Mesenchymal stem cell (in vitro differentiated cells and primary cell): ENCODE results near the gene RIN3.

Experiments used
- DNase-seq: peaks from one replicate; pipeline ENCODE4 v3.0.0-alpha.2; 2013
- H2AFZ ChIP-seq: one replicate; pipeline ENCODE4 v1.6.1; 2013; ENCODE audit warnings: low read depth, mild to moderate bottlenecking, control low read depth, inconsistent platforms, low read length, moderate library complexity
- H2AK5ac ChIP-seq: 2 replicates; pipeline ENCODE4 v1.6.1; 2013; ENCODE audit warnings: low read length, moderate library complexity, mild to moderate bottlenecking, inconsistent platforms; ENCODE audit not compliant: severe bottlenecking
- H2BK120ac ChIP-seq: one replicate; pipeline ENCODE4 v1.6.1; 2013; ENCODE audit warnings: low read depth, mild to moderate bottlenecking, inconsistent platforms, low read length, moderate library complexity
- H2BK12ac ChIP-seq, 2 experiments: one replicate each; pipeline ENCODE4 v1.6.1; 2013; ENCODE audit warnings: inconsistent platforms in 2 of 2, low read length in 2 of 2, mild to moderate bottlenecking in 2 of 2, moderate library complexity in 2 of 2, control low read depth in 1 of 2
- H2BK15ac ChIP-seq: one replicate; pipeline ENCODE4 v1.6.1; 2013; ENCODE audit warnings: mild to moderate bottlenecking, low read depth, inconsistent platforms; ENCODE audit not compliant: poor library complexity, severe bottlenecking
- H2BK5ac ChIP-seq: 2 replicates; pipeline ENCODE4 v1.6.1; 2013; ENCODE audit warnings: low read depth, mild to moderate bottlenecking, low read length, control low read depth, inconsistent platforms; ENCODE audit not compliant: poor library complexity, severe bottlenecking
- H3K14ac ChIP-seq, 2 experiments: one replicate each; pipeline ENCODE4 v1.6.1; 2013; ENCODE audit warnings: inconsistent platforms in 2 of 2, low read length in 2 of 2, control low read depth in 1 of 2, mild to moderate bottlenecking in 1 of 2, moderate library complexity in 1 of 2
- H3K18ac ChIP-seq, 2 experiments: one replicate each; pipeline ENCODE4 v1.6.1; 2013; ENCODE audit warnings: inconsistent platforms in 2 of 2, low read length in 2 of 2, control low read depth in 1 of 2, low read depth in 1 of 2, mild to moderate bottlenecking in 1 of 2
- H3K23ac ChIP-seq, 2 experiments: one replicate each; pipeline ENCODE4 v1.6.1; 2013; ENCODE audit warnings: inconsistent platforms in 2 of 2, low read length in 2 of 2, mild to moderate bottlenecking in 2 of 2, moderate library complexity in 2 of 2, control low read depth in 1 of 2
- H3K27ac ChIP-seq: 2 replicates; pipeline ENCODE4 v1.5.1; 2013; ENCODE audit warnings: mild to moderate bottlenecking, moderate library complexity, low read length, control low read depth, inconsistent platforms; ENCODE audit not compliant: poor library complexity, severe bottlenecking
- H3K27me3 ChIP-seq, 2 experiments: 2 replicates each; pipeline versions ENCODE4 v1.6.1 to v1.7.0; 2013; ENCODE audit warnings: low read length in 2 of 2, mild to moderate bottlenecking in 2 of 2, moderate library complexity in 2 of 2, control low read depth in 1 of 2, inconsistent platforms in 1 of 2; ENCODE audit not compliant: control insufficient read depth in 1 of 2, insufficient read depth in 1 of 2
- H3K36me3 ChIP-seq, 2 experiments: 2 replicates each; pipeline versions ENCODE4 v1.6.1 to v1.7.0; 2013; ENCODE audit warnings: low read length in 2 of 2, control low read depth in 1 of 2, inconsistent platforms in 1 of 2, low read depth in 1 of 2, mild to moderate bottlenecking in 1 of 2; ENCODE audit not compliant: insufficient read depth in 2 of 2, control insufficient read depth in 1 of 2
- H3K4ac ChIP-seq, 2 experiments: one replicate each; pipeline ENCODE4 v1.6.1; 2013; ENCODE audit warnings: inconsistent platforms in 2 of 2, low read length in 2 of 2, mild to moderate bottlenecking in 2 of 2, moderate library complexity in 2 of 2, control low read depth in 1 of 2, low read depth in 1 of 2
- H3K4me1 ChIP-seq: 2 replicates; pipeline ENCODE4 v1.6.1; 2013; ENCODE audit warnings: low read depth, low read length, control low read depth; ENCODE audit not compliant: control insufficient read depth, insufficient read depth
- H3K4me2 ChIP-seq: 2 replicates; pipeline ENCODE4 v1.6.1; 2013; ENCODE audit warnings: low read length, mild to moderate bottlenecking, inconsistent platforms; ENCODE audit not compliant: poor library complexity, severe bottlenecking
- H3K4me3 ChIP-seq, 2 experiments: 2 replicates each; pipeline versions ENCODE4 v1.5.1 to v1.7.0; 2013; ENCODE audit warnings: low read length in 2 of 2, mild to moderate bottlenecking in 2 of 2, control low read depth in 1 of 2, low read depth in 1 of 2; ENCODE audit not compliant: insufficient read depth in 1 of 2
- H3K79me1 ChIP-seq: replicated peaks from 2 replicates; pipeline ENCODE4 v1.6.1; 2013; ENCODE audit warnings: mild to moderate bottlenecking, control low read depth, low read length, inconsistent platforms; ENCODE audit not compliant: poor library complexity, severe bottlenecking
- H3K9ac ChIP-seq: 2 replicates; pipeline ENCODE4 v1.7.0; 2013; ENCODE audit warnings: mild to moderate bottlenecking, low read length, moderate library complexity
- H3K9me3 ChIP-seq: 2 replicates; pipeline ENCODE4 v1.7.0; 2013; ENCODE audit warnings: mild to moderate bottlenecking, low read length; ENCODE audit not compliant: control insufficient read depth
- H4K8ac ChIP-seq: one replicate; pipeline ENCODE4 v1.6.1; 2013; ENCODE audit warnings: inconsistent platforms, mild to moderate bottlenecking, low read length, moderate library complexity
- H4K91ac ChIP-seq: one replicate; pipeline ENCODE4 v1.6.1; 2013; ENCODE audit warnings: mild to moderate bottlenecking, low read length, inconsistent platforms
- WGBS: methylation state at CpG from one replicate; pipeline ENCODE4 v1.1.7; 2013; ENCODE audit warnings: mixed read lengths; 5-methylcytosine and 5-hydroxymethylcytosine counted together

RIN3 gene

DNA sequence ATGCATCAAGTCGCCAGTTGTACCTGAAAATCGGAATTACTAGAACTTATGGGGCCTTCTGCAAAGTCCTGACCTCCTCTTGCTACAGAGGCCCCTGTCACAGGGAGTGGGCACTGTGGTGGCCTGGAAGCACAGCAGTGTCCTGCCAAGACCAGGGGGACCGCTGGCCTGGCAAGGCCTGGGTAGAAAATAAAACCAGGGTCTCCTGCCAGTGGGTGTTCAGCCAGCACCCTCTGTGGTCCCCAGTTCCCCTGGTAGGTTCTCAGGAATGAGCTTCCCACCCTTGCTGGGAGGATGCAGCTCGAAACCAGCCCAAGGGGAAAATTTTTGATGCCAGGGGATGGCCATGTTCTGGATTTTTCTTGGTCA is 43.9 kb downstream of the RIN3 start:
- no peak overlapping the region for H4K91ac ChIP-seq
- no peak overlapping the region for H2AFZ ChIP-seq
- H3K79me1 ChIP-seq, result peaks cover 38% of the 10 kb centered on the region
- H3K23ac ChIP-seq, result no peak overlapping the region
- no peak overlapping the region for H3K9ac ChIP-seq
- H2AK5ac ChIP-seq, result no peak overlapping the region
- no peaks in the 10 kb centered on the region for H3K27me3 ChIP-seq
- H2BK5ac ChIP-seq, result no peak overlapping the region
- H3K18ac ChIP-seq, result no peak overlapping the region
- no peak overlapping the region for H3K14ac ChIP-seq
- no peak overlapping the region for H2BK120ac ChIP-seq
- H3K4me3 ChIP-seq, result no peak overlapping the region
- H3K4ac ChIP-seq, result no peak overlapping the region
- H3K9me3 ChIP-seq, result no peaks in the 10 kb centered on the region
- no peak overlapping the region for H3K27ac ChIP-seq
- H3K4me2 ChIP-seq, result no peak overlapping the region
- DNase-seq, result no peak
- H3K36me3 ChIP-seq, result peaks cover 42 to 62% of the 10 kb centered on the region in 2 experiments
- H2BK12ac ChIP-seq, result no peak overlapping the region
- no peak overlapping the region for H4K8ac ChIP-seq
- WGBS, result 97% methylated on average over 4 of the region's 4 CpGs
- no peak overlapping the region for H2BK15ac ChIP-seq
- peaks cover 14% of the 10 kb centered on the region for H3K4me1 ChIP-seq

DNA sequence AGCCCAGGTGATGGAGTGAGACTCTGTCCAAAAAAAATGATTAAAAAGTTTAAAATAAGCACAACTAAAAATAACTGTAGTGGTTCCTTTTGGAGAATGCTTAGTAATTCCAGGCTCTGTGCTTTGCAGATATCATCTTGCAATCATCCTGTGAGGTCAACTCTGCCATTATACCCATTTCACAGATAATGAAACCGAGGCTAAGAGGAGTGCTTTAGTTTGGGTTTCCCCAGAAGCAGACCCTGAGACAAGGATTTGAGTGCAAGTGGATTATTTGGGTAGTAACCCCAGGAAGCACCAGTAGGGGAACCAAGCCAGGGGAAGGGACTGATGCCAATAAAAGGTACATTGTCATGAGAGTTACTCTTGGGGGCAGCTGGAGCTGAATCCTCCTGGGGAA is 44.7 kb downstream of the RIN3 start:
- no peak overlapping the region for H2BK5ac ChIP-seq
- no peak overlapping the region for H3K23ac ChIP-seq
- no peak for DNase-seq
- H2BK15ac ChIP-seq, result no peak overlapping the region
- H2BK120ac ChIP-seq, result no peak overlapping the region
- peaks cover 11% of the 10 kb centered on the region for H3K4me1 ChIP-seq
- no peak overlapping the region for H2AK5ac ChIP-seq
- no peaks in the 10 kb centered on the region for H3K27me3 ChIP-seq
- no peak overlapping the region for H3K4me3 ChIP-seq
- H3K14ac ChIP-seq, result no peak overlapping the region
- H3K79me1 ChIP-seq, result peaks cover 39% of the 10 kb centered on the region
- no peaks in the 10 kb centered on the region for H3K9me3 ChIP-seq
- H3K4me2 ChIP-seq, result no peak overlapping the region
- H2AFZ ChIP-seq, result no peak overlapping the region
- no peak overlapping the region for H2BK12ac ChIP-seq
- H3K18ac ChIP-seq, result no peak overlapping the region
- no peak overlapping the region for H3K9ac ChIP-seq
- 72% methylated on average over 1 of the region's 1 CpG for WGBS
- H4K8ac ChIP-seq, result no peak overlapping the region
- no peak overlapping the region for H4K91ac ChIP-seq
- H3K27ac ChIP-seq, result no peak overlapping the region
- H3K36me3 ChIP-seq, result peaks cover 42 to 62% of the 10 kb centered on the region in 2 experiments
- H3K4ac ChIP-seq, result no peak overlapping the region

DNA sequence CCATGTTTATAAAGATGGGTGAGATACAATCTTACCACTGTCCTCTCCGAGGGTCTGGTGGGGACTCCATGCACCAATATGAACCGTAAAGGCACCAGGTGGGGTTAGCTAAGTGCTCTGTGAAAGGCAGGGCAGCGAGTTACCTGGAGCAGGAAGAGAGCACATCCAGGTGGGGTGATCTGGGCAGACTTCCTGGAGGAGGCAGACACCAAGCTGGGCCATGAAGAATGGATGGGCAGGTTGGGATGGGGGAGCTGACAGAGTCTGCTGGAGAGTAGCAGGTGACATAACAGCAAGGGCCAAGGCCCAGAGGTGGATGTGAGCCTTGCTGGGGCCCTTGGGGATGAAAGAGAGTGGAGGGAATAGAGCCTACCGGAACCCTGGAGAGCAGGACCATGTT is 45.9 kb downstream of the RIN3 start:
- Histone ChIP-seq H3K9me3 (no peaks in the 10 kb centered on the region), H3K14ac (no peak overlapping the region), H3K27me3 (no peaks in the 10 kb centered on the region), H2BK12ac (no peak overlapping the region), H3K36me3 (peaks cover 43 to 65% of the 10 kb centered on the region in 2 experiments), H4K8ac (no peak overlapping the region), H3K23ac (no peak overlapping the region), H3K4me3 (no peak overlapping the region), H2AK5ac (no peak overlapping the region), H3K4me2 (no peak overlapping the region), H2BK5ac (no peak overlapping the region), H2BK120ac (no peak overlapping the region), H3K4ac (no peak overlapping the region), H3K79me1 (peaks cover 34% of the 10 kb centered on the region), H3K18ac (no peak overlapping the region), H2BK15ac (no peak overlapping the region), H2AFZ (no peak overlapping the region), H3K9ac (no peak overlapping the region), H3K4me1 (peaks cover 3% of the 10 kb centered on the region), H4K91ac (no peak overlapping the region), H3K27ac (no peak overlapping the region)
- no peak for DNase-seq
- WGBS, result 96% methylated on average over 4 of the region's 4 CpGs

DNA sequence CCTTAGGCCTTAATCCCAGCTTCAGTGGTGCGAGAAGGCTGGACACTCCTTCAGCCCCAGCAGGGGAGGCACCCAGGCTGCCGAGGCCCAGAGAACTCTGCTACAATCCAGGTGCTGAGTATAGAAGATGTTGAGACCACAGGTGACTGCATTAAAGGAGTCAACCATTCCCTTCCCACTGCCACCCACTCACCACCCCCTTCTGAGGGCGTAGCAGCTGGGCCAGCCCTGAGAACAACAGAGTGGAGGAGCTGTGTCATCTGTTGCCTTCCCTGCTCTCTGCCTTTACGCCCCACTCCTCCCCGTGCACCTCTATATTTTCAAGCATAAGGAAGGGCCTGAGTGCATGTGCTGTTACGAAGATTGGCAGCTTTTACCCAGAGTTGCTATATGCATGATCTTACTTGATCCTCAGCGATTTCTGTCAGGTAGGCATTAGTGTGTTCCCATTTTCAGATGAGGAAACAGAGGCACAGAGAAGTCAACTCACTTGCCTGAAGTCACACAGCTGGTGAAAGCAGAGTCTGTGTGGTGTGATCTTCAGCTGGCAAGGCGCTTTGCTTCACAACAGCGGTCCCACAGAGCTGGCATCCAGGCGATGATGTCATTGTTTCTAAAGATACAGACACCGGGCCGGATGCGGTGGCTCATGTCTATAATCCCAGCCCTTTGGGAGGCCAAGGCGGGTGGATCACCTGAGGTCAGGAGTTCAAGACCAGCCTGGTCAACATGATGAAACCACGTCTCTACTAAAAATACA is 46.7 kb downstream of the RIN3 start:
- Histone ChIP-seq H3K4me3 (no peak overlapping the region), H3K4me2 (no peak overlapping the region), H2BK120ac (no peak overlapping the region), H3K23ac (no peak overlapping the region), H2BK15ac (no peak overlapping the region), H4K8ac (no peak overlapping the region), H3K9ac (no peak overlapping the region), H3K27me3 (no peaks in the 10 kb centered on the region), H3K36me3 (peaks cover 49 to 72% of the 10 kb centered on the region in 2 experiments), H3K79me1 (peaks cover 38% of the 10 kb centered on the region), H2BK5ac (no peak overlapping the region), H3K14ac (no peak overlapping the region), H3K4me1 (peaks cover 3% of the 10 kb centered on the region), H2AK5ac (no peak overlapping the region), H2BK12ac (no peak overlapping the region), H3K27ac (no peak overlapping the region), H2AFZ (no peak overlapping the region), H3K18ac (no peak overlapping the region), H3K9me3 (no peaks in the 10 kb centered on the region), H4K91ac (no peak overlapping the region), H3K4ac (no peak overlapping the region)
- WGBS, result 97% methylated on average over 13 of the region's 15 CpGs
- DNase-seq, result no peak
